Fibroblast of the aortic adventitia (primary cell): ENCODE results near the gene CYREN. TPM values are rescaled to one million over a fixed set of nuclear protein-coding genes. Genes with fewer than 3 reads are reported as not detected.

Experiments
- DNase-seq: peaks from one replicate; pipeline ENCODE4 v3.0.0-alpha.2; 2010; ENCODE audit warnings: low read depth
- H3K4me3 ChIP-seq: 2 replicates; pipeline ENCODE4 v1.5.1; 2011; ENCODE audit warnings: low read depth, mild to moderate bottlenecking, control low read depth, low read length, moderate library complexity
- CTCF ChIP-seq: IDR thresholded peaks from 2 replicates; pipeline ENCODE4 v1.5.1; 2011; ENCODE audit warnings: mild to moderate bottlenecking, low read length, control low read depth, inconsistent platforms; ENCODE audit not compliant: insufficient read depth
- total RNA-seq: library from RNA; depleted of rRNA; stranded (reverse); fragments of >200 nt; gene quantifications from 2 replicates; pipeline ENCODE4 v1.2.3, GENCODE V29; 2012; ENCODE audit warnings: low replicate concordance

CYREN gene
- total RNA-seq, 1 donor, result 46.4 TPM

GRCh38 chr7:135192914-135193536, 22.5 kb upstream of the CYREN start:
- no peak for DNase-seq
- no peak overlapping the region for H3K4me3 ChIP-seq
- TF ChIP-seq CTCF, result no peak

- DNase-seq, result no peak
- no peak overlapping the region for H3K4me3 ChIP-seq
- TF ChIP-seq CTCF, result no peak
Observed at GRCh38 chr7:135190703-135191102, 20.2 kb upstream of the CYREN start.

- H3K4me3 ChIP-seq, result no peak overlapping the region
- peak; percentile 57 for DNase-seq
- TF ChIP-seq CTCF, result no peak
Observed at GRCh38 chr7:135189961-135190360, 19.5 kb upstream of the CYREN start.

GRCh38 chr7:135189221-135189662, 18.7 kb upstream of the CYREN start:
- no peak for DNase-seq
- no peak overlapping the region for H3K4me3 ChIP-seq
- TF ChIP-seq CTCF, result no peak

- no peak for DNase-seq
- TF ChIP-seq CTCF, result no peak
- H3K4me3 ChIP-seq, result no peak overlapping the region
Observed at GRCh38 chr7:135188298-135188984, 17.9 kb upstream of the CYREN start.

GRCh38 chr7:135186841-135187253, 16.3 kb upstream of the CYREN start:
- H3K4me3 ChIP-seq, result no peak overlapping the region
- DNase-seq, result no peak
- no peak for TF ChIP-seq CTCF

GRCh38 chr7:135186261-135186540, 15.7 kb upstream of the CYREN start:
- TF ChIP-seq CTCF, result no peak
- H3K4me3 ChIP-seq, result no peak overlapping the region
- no peak for DNase-seq
